Glomerular visceral epithelial cell (primary cell): ENCODE results near the gene MDM4.

Source experiments
- DNase-seq: peaks from one replicate; pipeline ENCODE4 v3.0.0-alpha.2; 2016; ENCODE audit errors: extremely low spot score

The MDM4 gene

GRCh38 chr1:204578867-204579664 is 62.9 kb downstream of the MDM4 start:
- DNase-seq = no peak

- no peak for DNase-seq
Observed at GRCh38 chr1:204579681-204580080, 63.5 kb downstream of the MDM4 start.

- no peak for DNase-seq
Observed at GRCh38 chr1:204580862-204581261, 64.7 kb downstream of the MDM4 start.

- no peak for DNase-seq
Observed at GRCh38 chr1:204581759-204582158, 65.6 kb downstream of the MDM4 start.

- DNase-seq = no peak
Observed at GRCh38 chr1:204583909-204584632, 67.9 kb downstream of the MDM4 start.

GRCh38 chr1:204584699-204585372 is 68.6 kb downstream of the MDM4 start:
- no peak for DNase-seq

- no peak for DNase-seq
Observed at GRCh38 chr1:204587621-204588020, 71.4 kb downstream of the MDM4 start.

GRCh38 chr1:204588826-204589225 is 72.6 kb downstream of the MDM4 start:
- DNase-seq = no peak

- no peak for DNase-seq
Observed at GRCh38 chr1:204589409-204590038, 73.3 kb downstream of the MDM4 start.

GRCh38 chr1:204591473-204592090 is 75.4 kb downstream of the MDM4 start:
- DNase-seq = no peak

- DNase-seq = no peak
Observed at GRCh38 chr1:204592246-204592948, 76.2 kb downstream of the MDM4 start.

- DNase-seq = no peak
Observed at GRCh38 chr1:204598319-204598969, 82.2 kb downstream of the MDM4 start.

- no peak for DNase-seq
Observed at GRCh38 chr1:204599098-204599497, 82.9 kb downstream of the MDM4 start.

GRCh38 chr1:204599596-204599995 is 83.4 kb downstream of the MDM4 start:
- DNase-seq = no peak

- DNase-seq = no peak
Observed at GRCh38 chr1:204600203-204600602, 84.0 kb downstream of the MDM4 start.

- DNase-seq = no peak
Observed at GRCh38 chr1:204600968-204601367, 84.8 kb downstream of the MDM4 start.

- DNase-seq = no peak
Observed at GRCh38 chr1:204602111-204602579, 85.9 kb downstream of the MDM4 start.

GRCh38 chr1:204602871-204603542 is 86.8 kb downstream of the MDM4 start:
- DNase-seq = no peak

GRCh38 chr1:204605791-204606190 is 89.6 kb downstream of the MDM4 start:
- no peak for DNase-seq
